PC-9 (cell line): ENCODE data around the gene ALDH1A3. TPM values are rescaled to one million over a fixed set of nuclear protein-coding genes. Genes with fewer than 3 reads are reported as not detected.

Experiments
- BruUV-seq: library from RNA; stranded (reverse); fragments of 400-500 nt; replicated peaks from 2 replicates; lab custom pipeline; 2021; lab: Mats Ljungman, UMichigan
- CTCF ChIA-PET: fragments of 300-600 bp; sonication (Branson Sonifier 250); formaldehyde crosslinking; loops from one replicate; lab custom pipeline; 2022; ENCODE audit warnings: antibody characterized with exemption; lab: Charles Lee
- POLR2A ChIA-PET: fragments of 300-600 bp; sonication (Branson Sonifier 250); formaldehyde crosslinking; loops from one replicate; lab custom pipeline; 2022; ENCODE audit warnings: antibody characterized with exemption; ENCODE audit not compliant: unreplicated experiment; lab: Charles Lee
- DNase-seq, 2 experiments: peaks; one replicate each; pipeline versions ENCODE4 v3.0.0 to v3.0.0-alpha.2; 2015 to 2022; ENCODE audit warnings: mixed read lengths in 1 of 2
- H2AFZ ChIP-seq: fragments of 200-600 bp; sonication (generic); 2 replicates; pipeline ENCODE4 v1.8.1; 2017; ENCODE audit warnings: antibody characterized with exemption
- H3F3A ChIP-seq: fragments of 200-600 bp; sonication (generic); 2 replicates; pipeline ENCODE4 v1.8.1; 2017; ENCODE audit warnings: antibody characterized with exemption, mild to moderate bottlenecking, low read depth; ENCODE audit not compliant: insufficient read depth
- H3K27ac ChIP-seq: fragments of 200-600 bp; sonication (generic); 2 replicates; pipeline ENCODE4 v1.6.1; 2016; ENCODE audit warnings: mixed run types
- H3K27me3 ChIP-seq: fragments of 200-600 bp; sonication (generic); 2 replicates; pipeline ENCODE4 v1.6.1; 2016; ENCODE audit warnings: low read depth, mixed run types; ENCODE audit not compliant: insufficient read depth
- H3K36me3 ChIP-seq: fragments of 200-600 bp; sonication (generic); 2 replicates; pipeline ENCODE4 v1.6.1; 2016; ENCODE audit warnings: low read depth, mixed run types
- H3K4me1 ChIP-seq: fragments of 200-600 bp; sonication (generic); replicated peaks from 2 replicates; pipeline ENCODE4 v1.6.1; 2016; ENCODE audit warnings: mixed run types; ENCODE audit not compliant: insufficient read depth
- H3K4me2 ChIP-seq: fragments of 200-600 bp; sonication (generic); 2 replicates; pipeline ENCODE4 v1.6.1; 2017; ENCODE audit warnings: mixed run types
- H3K4me3 ChIP-seq: fragments of 200-600 bp; sonication (generic); 2 replicates; pipeline ENCODE4 v1.6.1; 2016; ENCODE audit warnings: mixed run types
- H3K79me2 ChIP-seq: fragments of 200-600 bp; sonication (generic); 2 replicates; pipeline ENCODE4 v1.6.1; 2017; ENCODE audit warnings: low read depth, mixed run types
- H3K9me2 ChIP-seq: fragments of 200-600 bp; sonication (generic); 2 replicates; pipeline ENCODE4 v1.8.1; 2017; ENCODE audit warnings: mild to moderate bottlenecking; ENCODE audit not compliant: insufficient read depth
- H3K9me3 ChIP-seq: fragments of 200-600 bp; sonication (generic); 2 replicates; pipeline ENCODE4 v1.8.1; 2016; ENCODE audit warnings: low read depth; ENCODE audit not compliant: insufficient read depth
- H4K20me1 ChIP-seq: fragments of 200-600 bp; sonication (generic); 2 replicates; pipeline ENCODE4 v1.8.1; 2017; ENCODE audit not compliant: insufficient read depth
- EZH2 ChIP-seq: fragments of 200-600 bp; sonication (generic); IDR thresholded peaks from 2 replicates; pipeline ENCODE4 v1.8.0; 2017; ENCODE audit warnings: antibody characterized with exemption, low read depth
- intact Hi-C: fragments of 100-400 bp; cut with micrococcal nuclease; formaldehyde crosslinking; loops from one replicate; pipeline ENCODE4 v1.10.0; 2022; ENCODE audit not compliant: unreplicated experiment
- total RNA-seq: library from RNA; stranded (reverse); gene quantifications from 2 replicates; pipeline ENCODE4 v1.2.3, GENCODE V29; 2021
- TF ChIP-seq, protein P1 (sequence below): fragments of 200-600 bp; sonication (generic); conservative IDR thresholded peaks from 2 replicates; pipeline ENCODE4 v1.6.1; 2017; ENCODE audit warnings: mixed run types, antibody characterized with exemption, mild to moderate bottlenecking, moderate library complexity

The ALDH1A3 gene
- total RNA-seq, 1 experiment from 2014 or later: 469 TPM

GRCh38 chr15:100901702-100902435, 22.2 kb downstream of the ALDH1A3 start:
- Histone ChIP-seq H3K4me2 (no peak overlapping the region), H3K36me3 (peaks cover 88% of the 10 kb centered on the region), H3K27ac (no peak overlapping the region), H3K79me2 (peaks cover 24% of the 10 kb centered on the region), H3K4me3 (no peak overlapping the region), H3K9me3 (no peaks in the 10 kb centered on the region), H3K27me3 (no peaks in the 10 kb centered on the region), H3K4me1 (no peaks in the 10 kb centered on the region), H4K20me1 (peaks cover 17% of the 10 kb centered on the region; the same call in 1 of the 2 replicates), H3K9me2 (no peaks in the 10 kb centered on the region), H3F3A (peaks cover 94% of the 10 kb centered on the region), H2AFZ (no peak overlapping the region)
- no peak for DNase-seq
- intact Hi-C loops: no loop called here
- ChIA-PET CTCF (no interaction called here), POLR2A (no interaction called here)
- no TSS peak for BruUV-seq
- no peak for TF ChIP-seq EZH2
- TF ChIP-seq, protein P1, sequence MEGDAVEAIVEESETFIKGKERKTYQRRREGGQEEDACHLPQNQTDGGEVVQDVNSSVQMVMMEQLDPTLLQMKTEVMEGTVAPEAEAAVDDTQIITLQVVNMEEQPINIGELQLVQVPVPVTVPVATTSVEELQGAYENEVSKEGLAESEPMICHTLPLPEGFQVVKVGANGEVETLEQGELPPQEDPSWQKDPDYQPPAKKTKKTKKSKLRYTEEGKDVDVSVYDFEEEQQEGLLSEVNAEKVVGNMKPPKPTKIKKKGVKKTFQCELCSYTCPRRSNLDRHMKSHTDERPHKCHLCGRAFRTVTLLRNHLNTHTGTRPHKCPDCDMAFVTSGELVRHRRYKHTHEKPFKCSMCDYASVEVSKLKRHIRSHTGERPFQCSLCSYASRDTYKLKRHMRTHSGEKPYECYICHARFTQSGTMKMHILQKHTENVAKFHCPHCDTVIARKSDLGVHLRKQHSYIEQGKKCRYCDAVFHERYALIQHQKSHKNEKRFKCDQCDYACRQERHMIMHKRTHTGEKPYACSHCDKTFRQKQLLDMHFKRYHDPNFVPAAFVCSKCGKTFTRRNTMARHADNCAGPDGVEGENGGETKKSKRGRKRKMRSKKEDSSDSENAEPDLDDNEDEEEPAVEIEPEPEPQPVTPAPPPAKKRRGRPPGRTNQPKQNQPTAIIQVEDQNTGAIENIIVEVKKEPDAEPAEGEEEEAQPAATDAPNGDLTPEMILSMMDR: no peak

- H3K36me3 ChIP-seq: peaks cover 90% of the 10 kb centered on the region
- ChIA-PET POLR2A (no interaction called here), CTCF (no interaction called here)
- H3K9me2 ChIP-seq: no peaks in the 10 kb centered on the region
- peaks cover 21% of the 10 kb centered on the region for H3K79me2 ChIP-seq
- H3K27me3 ChIP-seq: no peaks in the 10 kb centered on the region
- H3F3A ChIP-seq: peaks cover 94% of the 10 kb centered on the region
- no peak for DNase-seq
- no TSS peak for BruUV-seq
- no peak overlapping the region for H3K4me3 ChIP-seq
- H4K20me1 ChIP-seq: peaks cover 17% of the 10 kb centered on the region
- H3K27ac ChIP-seq: no peak overlapping the region
- H3K9me3 ChIP-seq: no peaks in the 10 kb centered on the region
- H3K4me2 ChIP-seq: no peak overlapping the region
- no peaks in the 10 kb centered on the region for H3K4me1 ChIP-seq
- intact Hi-C loops: no loop called here
- H2AFZ ChIP-seq: no peak overlapping the region
- TF ChIP-seq EZH2: no peak
- TF ChIP-seq, protein P1: no peak
These were observed 23.0 kb downstream of the ALDH1A3 start for GRCh38 chr15:100902436-100903167.

GRCh38 chr15:100903168-100903554, 23.5 kb downstream of the ALDH1A3 start:
- no peaks in the 10 kb centered on the region for H3K4me1 ChIP-seq
- no peak for DNase-seq
- no peak overlapping the region for H2AFZ ChIP-seq
- H3K9me2 ChIP-seq: no peaks in the 10 kb centered on the region
- peaks cover 94% of the 10 kb centered on the region for H3F3A ChIP-seq
- H3K79me2 ChIP-seq: peaks cover 21% of the 10 kb centered on the region; the same call in 1 of the 2 replicates
- no peak overlapping the region for H3K4me3 ChIP-seq
- H3K27me3 ChIP-seq: no peaks in the 10 kb centered on the region
- no peak for TF ChIP-seq EZH2
- TF ChIP-seq, protein P1: no peak
- H3K27ac ChIP-seq: 0 out of 2 replicates have a peak overlapping the region, but pooled peaks have one; percentile 8
- no TSS peak for BruUV-seq
- ChIA-PET CTCF (no interaction called here), POLR2A (interaction anchor here (0.7 kb wide), 1 partner anchor 25 kb away, joined by 3 read pairs; no protein-coding TSS in a partner anchor)
- H3K9me3 ChIP-seq: no peaks in the 10 kb centered on the region
- intact Hi-C loops: no loop called here
- peaks cover 85% of the 10 kb centered on the region for H3K36me3 ChIP-seq
- peaks cover 20% of the 10 kb centered on the region for H4K20me1 ChIP-seq
- H3K4me2 ChIP-seq: no peak overlapping the region
